Activated T-cell treated with anti-CD3 and anti-CD28 coated beads for 1 hour (primary cell): ENCODE measurements around the gene SPATA3.

Source experiments
- DNase-seq: peaks from one replicate; pipeline ENCODE4 v3.0.0-alpha.2; 2020; ENCODE audit warnings: low read depth

SPATA3 gene

DNA sequence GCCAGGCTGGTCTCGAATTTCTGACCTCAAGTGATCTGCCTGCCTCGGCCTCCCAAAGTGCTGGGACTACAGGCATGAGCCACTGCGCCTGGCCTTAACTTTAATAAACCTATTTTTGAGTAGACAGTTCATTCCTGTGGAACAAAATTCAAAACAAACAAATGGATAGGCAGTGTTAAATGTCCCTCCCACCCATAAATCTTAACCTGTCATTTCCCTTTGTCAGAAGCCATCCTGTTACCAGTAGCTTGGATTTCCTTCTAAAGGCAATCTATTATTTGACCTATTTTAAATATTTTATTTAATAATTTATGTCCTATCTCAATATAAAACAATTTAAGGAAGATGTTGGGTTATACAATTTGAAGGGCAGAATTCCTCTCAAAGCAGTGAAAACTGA is 34.8 kb downstream of the SPATA3 start:
- no peak for DNase-seq

DNA sequence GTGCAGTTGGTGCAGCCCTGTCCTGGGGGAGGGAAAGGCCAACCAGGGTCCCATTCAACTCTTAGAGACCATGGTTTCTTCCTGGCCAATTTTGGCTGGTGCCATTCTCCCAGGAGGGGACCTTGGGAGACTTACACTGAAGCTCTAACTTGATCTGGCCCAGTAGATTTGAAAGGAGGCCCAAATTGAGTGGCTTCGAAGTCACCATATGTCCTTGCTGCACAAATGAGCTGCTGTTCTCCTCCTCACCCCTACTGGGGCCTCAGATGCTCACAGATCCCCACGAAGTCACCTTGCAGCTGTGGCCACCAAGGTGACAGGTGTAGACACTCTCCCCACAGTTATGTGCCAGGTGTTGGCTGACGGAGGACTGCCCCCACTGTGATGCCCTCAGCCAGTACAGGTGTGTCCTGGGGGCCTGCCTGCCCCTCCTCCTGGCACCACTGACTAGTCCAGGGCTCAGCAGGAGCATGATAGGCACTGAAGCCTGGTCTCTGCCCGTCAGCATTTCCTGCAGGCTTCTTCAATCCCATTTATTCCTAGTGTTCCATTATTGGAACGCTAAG is 36.7 kb downstream of the SPATA3 start:
- no peak for DNase-seq

DNA sequence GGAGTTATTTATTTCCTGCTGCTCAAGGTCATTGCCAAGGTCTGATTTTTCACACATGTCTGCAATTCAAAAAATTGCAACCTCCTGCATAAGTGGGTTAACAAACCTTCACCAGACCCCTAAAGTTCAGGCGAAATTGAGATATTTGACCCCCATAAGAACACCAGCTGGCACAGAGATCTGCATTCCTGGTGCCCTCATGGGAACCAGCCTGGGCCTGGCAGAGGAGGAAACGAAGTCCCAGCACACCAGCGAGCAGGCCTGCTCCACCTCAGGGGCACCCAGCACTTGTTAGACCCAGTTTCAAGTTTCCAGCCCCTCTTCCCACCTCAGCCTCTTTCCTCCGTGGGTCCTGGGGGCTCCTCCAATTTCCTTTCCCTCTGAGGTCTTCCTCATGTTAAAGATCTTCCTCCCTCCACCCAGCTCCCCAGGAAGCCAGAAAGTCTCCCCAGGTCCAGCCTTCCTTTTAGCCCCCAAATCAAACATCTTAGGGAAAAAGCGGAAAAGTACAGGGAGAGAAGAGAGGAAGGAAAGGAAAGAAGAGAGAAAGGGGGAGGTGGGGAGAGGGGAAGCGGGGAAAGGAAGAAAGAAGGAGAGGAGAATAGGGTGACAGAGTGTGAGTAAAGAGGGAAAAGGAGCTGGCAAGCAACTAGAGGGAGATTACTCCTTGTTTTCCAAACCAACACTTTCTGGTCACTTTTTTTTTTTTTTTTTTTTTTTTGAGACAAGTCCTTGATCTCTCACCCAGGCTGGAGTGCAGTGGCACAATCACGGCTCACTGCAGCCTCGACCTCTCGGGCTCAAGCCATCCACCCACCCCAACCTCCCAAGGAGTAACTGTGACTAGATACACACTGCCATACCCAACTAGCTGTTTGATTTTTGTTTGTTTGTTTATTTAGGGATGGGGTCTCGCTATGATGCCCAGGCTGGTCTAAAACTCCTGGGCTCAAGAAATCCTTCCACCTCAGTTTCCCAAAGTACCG is 37.5 kb downstream of the SPATA3 start:
- DNase-seq: no peak

DNA sequence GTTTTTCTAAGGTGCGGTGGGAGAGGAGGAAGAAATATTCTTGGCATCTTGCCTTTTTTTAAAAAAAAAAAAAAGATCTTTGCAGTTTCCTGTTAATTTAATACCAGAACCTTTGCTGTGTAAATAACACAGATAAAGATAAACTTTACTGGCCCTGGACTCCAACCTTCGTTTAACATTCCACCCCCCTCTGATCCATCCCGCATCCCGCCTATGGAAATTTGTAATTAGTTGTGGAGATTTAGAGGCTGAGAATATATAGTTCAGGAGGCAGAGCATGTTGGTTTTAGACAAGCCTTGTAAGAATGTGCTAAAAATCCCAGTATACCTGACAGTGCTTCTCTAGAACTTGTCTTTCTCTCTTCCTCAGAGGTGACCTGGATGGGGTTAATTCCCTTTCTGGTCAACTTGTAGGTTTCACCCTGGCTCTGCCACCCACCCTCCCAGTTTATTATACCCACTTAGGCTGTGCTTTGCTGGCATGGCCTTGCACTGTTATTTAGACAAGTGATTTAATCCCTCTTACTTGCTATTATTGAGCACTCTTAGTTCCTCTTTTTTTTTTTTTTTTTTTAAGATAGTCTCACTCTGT is 38.5 kb downstream of the SPATA3 start:
- no peak for DNase-seq

DNA sequence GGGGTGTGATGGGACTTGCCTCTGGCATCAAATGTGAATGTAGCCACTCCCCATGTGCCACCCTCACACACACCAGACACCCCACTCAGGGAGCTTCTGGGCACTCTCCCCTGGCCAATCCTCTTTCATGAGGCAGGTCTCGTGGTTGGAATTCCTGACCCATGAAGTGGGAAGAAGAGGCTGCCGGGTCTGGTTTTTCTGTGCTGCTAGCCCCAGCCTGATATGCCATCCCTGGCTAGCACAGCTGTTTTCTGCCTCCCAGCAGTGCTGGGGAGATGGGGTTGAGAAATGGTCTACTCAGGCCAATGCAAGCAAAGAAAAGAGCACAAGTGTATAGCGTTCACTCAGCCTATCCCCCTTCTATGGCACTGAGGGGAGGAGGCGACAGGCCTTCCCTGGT is 40.2 kb downstream of the SPATA3 start:
- DNase-seq: no peak

DNA sequence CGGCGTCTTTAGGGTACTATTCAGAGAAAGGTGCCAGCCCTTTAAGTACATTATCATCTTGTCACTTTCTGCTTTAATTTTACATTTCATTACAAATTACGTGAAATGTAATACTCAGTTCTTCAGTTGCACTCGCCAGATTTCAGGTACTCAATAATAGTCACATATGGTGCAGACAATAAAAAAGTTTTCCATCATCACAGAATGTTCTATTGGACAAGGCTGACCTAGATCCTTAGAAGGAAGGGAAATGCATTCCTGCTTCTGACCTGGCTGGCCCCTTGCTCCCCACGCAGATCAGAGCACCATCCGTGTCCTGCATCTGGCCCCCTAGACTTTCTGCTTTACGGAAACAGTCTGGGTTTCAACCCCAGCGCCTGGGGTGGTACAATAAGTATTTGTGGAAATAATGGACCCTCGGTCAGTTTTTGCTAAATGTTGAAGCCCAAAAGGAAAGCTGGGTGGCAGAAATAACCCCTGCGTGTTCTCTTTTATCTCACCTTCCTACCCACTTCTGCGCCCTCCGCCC is 40.7 kb downstream of the SPATA3 start:
- DNase-seq: no peak

DNA sequence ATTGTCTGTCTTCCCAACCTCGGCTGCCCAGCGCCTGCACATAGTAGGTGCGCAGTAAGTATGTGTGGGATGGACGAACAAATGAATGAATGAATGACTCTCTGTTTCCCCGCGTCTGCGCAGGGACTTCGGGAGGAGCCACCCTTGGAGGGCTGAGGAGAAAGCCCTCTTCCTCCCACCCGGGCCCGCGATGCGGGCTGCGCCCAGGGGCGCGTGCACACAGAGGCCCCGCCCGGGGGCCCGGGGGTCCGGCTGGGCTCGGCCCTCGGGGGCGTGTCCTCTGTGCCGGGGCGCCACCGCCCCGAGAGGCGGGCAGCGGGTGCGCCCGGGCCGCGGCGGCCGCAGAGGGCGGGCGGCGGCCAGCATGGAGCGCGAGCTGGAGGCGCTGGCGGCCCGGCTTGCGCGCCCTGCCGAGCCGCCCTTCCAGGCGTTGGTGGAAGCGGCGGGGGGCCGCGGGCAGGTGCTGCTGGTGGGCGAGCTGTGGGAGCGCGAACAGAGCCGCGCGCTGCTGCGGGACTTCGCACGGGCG is 41.3 kb downstream of the SPATA3 start, which contains the start of gene C2orf72:
Gene C2orf72 (plus strand): TSS at position 322 of the 529 bp plus-strand sequence. CDS start 43 bp downstream, at position 365.
- DNase-seq: no peak

DNA sequence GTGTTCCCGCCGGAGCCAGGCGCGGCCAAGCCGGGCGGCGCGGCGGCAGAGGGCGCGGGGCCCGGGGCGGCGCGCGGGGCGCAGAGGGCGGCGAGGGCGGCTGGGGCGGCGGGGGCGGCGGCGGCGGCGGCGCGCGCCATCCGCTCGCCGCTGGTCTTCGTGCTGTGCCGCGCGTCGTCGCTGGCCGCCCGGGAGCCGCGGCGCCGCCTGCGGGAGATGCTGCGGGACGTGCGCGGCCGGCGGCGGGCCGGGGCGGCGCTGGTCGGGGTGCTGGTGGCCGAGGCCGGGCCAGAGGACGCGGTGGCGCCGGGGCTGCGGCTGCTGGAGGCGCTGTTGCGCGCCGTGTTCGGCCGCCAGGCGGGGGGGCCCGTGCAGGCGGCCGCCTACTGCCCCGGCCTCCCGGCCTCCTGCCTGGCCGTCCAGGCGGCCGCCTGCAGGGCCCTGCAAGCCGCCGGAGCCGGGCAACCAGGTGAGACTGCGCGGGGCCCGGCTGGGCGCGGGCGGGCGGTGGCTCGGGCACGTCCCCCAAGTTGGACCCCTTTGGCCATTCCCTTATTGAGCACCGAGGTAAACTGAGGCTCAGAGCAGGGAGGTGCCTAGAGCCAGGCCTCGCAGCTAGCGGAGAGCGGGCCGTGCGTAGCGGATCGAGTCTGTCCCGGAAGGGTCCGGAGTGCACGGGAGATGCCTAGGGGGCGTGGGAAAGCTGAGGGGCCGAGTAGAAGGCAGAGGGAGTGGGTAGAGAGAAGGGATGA is 42.0 kb downstream of the SPATA3 start:
- DNase-seq: no peak

DNA sequence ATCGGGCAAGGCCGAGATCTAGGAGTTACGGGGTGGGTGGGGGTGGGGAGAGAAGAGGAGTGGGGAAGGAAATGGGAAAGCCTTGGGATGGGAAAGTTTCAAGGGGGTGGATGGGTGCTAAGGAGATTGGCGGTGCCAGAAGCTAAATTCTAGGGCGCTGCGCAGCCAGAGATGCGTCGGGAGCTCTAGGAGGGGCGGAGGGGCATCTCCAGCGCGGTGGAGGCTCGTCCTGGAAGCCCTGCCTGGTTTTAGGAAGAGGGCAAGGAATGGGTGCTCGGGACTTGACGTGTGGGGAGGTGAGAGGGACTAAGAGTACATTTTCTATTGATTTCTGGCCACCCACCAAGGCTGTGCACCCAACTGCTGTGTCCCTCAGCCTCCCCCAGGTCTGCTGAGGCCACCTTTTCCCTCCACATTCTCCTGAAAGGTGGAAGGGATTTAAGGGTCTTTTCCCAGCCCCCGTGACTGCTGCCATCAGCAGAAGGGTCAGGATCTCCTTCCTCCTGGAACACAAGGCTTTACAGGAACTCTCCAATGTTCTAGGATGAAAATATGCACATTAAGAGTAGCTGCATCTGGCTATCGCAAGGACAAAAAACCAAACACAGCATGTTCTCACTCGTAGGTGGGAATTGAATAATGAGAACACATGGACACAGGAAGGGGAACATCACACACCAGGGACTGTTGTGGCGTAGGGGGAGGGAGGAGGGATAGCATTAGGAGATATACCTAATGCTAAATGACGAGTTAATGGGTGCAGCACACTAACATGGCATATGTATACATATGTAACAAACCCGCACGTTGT is 42.8 kb downstream of the SPATA3 start:
- DNase-seq: no peak

DNA sequence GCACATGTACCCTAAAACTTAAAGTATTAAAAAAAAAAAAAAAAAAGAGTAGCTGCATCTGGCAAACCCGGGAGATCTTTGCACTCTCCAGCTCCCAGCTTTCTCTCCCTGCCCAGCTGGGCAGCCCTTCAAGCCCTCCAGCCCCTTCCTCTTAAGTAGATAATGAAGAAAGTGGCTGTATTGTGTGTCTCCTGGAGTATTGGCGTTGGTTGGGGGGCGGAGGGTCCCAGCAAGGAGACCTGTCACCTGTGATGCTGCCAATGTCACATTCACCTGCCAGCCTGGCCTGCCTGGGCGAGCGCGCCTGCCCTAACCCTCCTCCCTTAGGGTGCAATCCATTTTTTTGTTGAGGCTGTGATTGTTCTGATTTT is 43.4 kb downstream of the SPATA3 start:
- no peak for DNase-seq

DNA sequence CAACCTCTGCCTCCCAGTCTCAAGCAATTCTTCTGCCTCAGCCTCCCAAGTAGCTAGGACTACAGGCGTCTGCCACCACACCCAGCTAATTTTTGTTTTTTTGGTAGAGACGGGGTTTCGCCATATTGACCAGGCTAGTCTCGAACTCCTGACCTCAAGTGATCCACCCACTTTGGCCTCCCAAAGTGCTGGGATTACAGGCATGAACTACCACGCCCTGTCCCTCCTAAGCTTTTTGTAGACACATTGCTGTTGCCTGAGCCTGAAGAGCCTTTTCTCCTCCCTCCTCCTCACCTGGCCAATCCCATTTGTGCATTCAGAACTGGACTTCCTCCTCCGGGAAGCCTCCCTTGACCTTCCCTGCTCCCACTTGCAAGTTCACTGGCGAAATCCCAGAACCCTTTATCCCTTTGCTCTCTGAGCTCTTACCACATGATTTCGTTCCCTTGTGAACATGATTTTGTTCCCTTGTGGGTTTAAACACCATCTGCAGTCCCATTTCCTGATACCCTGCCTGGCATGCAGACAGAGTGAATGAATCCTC is 44.0 kb downstream of the SPATA3 start:
- DNase-seq: no peak

DNA sequence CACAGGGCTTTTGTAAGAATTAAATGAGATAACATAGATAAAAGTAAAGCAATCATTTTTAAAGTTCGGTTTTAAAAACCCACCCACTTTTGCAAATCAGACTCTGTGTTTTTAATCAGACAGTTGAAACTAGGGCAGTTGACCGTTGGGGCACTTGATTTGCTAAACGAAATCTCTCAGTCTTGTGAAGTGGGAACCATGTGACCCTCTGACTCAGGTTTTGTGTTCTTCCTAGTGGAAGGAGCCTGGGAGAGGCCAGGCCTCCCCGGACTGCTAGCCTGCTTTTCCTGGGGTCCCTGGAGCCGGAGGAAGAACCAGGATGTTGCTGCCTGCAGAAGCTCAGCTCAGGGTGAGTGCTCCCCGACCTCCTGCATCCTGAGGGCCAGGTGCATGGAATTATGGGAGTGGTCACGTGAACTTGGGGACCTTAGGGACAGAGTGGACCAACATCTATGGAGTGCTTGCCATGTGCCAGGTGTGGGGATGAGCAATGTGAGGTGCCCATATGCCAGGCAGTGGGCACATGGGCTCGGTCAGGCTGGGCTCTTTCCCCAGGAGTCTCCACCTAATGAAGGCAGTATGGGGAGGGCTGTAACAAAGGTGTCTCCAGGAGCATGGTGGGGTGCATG is 45.3 kb downstream of the SPATA3 start:
- DNase-seq: no peak

DNA sequence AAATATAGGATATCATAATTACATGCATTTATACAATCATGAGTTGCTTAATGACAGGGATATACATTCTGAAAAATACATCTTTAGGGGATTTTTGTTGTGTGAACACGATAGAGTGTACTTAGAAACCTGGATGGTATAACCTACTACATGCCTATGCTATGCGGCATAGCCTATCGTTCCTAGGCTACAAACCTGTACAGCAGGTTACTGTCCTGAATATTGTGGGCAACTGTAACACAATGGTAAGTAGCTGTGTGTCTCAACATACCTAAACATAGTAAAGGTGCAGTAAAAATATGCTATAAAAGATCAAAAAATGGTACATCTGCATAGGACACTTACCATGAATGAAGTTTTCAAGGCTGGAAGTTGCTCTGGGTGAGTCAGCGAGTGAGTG is 47.9 kb downstream of the SPATA3 start:
- no peak for DNase-seq

DNA sequence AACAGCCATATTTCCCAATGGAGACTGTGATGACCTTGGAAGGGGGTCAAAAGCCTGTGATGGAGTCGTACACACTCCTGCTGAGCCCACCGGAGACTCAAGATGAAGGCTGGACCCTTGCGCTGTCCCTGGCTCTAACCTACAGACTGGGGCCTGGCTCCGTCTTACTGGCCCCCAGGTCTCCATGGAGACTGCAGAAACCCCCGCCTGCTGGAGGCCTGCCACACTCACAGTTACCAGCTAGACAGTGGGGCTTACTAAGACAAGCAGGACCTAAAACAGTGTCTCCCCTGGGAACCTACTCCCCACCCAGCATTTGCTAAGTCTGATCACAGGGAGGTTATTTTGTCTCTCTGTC is 51.0 kb downstream of the SPATA3 start:
- no peak for DNase-seq

DNA sequence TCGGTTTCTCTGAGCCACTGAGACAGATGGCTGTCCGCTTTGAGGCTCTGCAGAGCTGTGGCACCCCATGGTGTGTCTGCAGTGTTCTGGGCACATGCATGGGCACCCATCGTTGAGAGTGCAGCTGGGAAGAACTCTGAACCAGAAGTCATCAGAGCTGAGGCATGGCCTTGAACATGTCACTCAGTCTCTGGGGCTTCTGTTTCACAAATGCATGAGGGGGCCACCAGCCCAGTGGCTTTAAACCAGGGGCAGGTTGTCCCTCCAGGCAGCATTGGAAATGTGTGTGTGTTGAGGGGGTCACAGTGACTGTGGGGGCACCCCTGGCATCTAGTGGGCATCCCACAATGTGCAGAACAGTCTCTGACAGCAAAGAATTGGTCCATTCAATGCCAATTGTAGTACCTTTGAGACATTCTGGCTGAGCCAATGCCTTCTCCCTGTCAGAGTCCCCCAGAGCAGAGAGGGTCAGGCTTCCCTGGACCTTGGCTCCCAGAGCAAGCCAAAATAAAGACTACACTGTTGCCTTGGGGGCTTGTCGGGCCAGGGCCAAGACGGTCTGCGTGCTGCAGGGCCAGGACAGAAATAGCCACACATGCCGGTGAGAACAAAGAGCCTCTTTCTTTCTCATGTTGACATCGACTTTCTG is 51.5 kb downstream of the SPATA3 start:
- no peak for DNase-seq

DNA sequence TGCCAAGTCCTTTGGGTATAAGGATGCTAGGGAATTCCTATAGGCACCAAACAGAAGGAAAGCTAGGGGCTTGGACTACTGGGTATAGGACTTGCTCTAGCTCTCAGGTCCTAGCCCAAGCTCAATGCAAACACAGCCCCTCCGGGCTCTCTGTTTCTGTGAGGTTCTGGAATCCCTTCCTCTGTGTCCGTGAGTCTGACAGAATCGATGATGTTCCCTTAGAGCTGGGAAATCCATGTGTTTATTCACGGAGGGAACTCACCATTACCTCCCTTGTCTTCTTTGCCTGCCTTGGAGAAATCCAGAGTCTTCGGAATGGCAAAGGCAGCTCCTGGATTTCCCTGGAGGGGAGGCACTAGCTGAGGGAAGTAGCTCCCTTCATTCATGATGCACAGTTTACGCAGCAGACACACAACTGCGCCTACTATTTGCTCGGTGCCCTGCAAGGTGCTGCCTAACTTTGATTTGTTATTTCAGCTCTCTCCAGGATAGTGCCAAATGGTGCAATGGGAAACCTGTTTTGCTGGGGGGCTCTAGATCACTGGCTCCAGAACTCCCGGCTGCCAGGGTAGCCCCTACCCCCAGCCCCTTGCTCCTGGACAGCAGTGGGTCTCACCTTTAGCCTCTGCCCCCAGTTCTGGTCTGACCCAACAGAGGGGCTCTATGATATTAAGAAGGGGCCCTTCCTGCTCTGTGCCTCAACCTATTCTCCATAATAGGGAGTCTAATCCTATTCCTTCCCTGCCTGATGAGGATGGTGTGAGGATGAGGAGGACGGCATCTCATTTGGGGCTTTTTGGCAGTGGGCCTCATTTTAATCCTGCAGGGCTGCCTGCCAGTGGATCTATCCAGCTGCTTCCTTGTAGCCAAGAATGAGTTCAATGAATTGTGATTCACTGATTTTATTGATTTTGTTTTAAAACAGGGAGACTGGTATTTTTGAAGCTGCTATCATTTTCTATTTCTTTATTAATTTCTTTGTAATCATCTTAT is 52.3 kb downstream of the SPATA3 start:
- DNase-seq: no peak

DNA sequence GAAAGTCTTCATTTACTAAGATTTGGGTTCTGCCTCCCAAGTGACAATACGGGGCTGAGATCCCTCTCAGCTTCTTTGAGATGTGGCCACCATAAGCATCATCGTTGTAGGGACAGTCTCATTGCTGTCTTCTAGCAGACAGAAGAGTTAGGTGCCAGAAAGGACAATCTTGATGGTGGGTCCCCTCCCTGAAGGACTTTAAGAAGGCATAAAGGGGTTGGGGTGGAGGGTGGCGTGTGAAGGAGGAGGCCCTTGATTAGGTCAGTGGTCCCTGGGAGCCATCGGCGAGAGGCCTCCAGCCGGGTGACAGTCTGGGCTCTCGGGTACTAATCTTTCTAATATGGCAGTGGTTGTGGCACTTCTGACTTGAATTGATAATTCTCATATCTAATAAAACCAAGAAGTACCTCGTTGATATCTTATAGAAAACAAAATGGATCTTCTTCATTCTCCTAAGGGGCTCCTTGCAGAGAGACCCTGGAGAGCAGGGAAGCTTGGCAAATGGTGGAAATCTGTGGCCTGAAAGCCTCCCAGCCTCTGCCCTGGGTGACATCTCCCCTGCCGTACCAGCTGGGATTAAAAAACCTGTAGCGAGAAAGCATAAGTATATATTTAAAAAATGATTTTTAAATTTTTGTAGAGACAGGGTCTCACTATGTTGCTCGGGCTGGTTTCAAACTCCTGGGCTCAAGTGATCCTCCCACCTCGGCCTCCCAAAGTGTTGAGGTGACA is 53.5 kb downstream of the SPATA3 start:
- DNase-seq: no peak
